Neuronal stem cell (in vitro differentiated cells): ENCODE measurements around the gene TSPAN2.

Source experiments
- DNase-seq: peaks from one replicate; pipeline ENCODE4 v3.0.0-alpha.2; 2013; ENCODE audit warnings: low spot score
- H2AFZ ChIP-seq: one replicate; pipeline ENCODE4 v1.6.1; 2013; ENCODE audit warnings: mild to moderate bottlenecking, low read length, inconsistent platforms
- H2AK5ac ChIP-seq: 2 replicates; pipeline ENCODE4 v1.6.1; 2013; ENCODE audit warnings: low read depth, mild to moderate bottlenecking, inconsistent platforms, low read length, moderate library complexity, mixed read lengths
- H2BK120ac ChIP-seq: 2 replicates; pipeline ENCODE4 v1.6.1; 2013; ENCODE audit warnings: low read depth, mild to moderate bottlenecking, inconsistent platforms, low read length, moderate library complexity, mixed read lengths
- H2BK12ac ChIP-seq: one replicate; pipeline ENCODE4 v1.6.1; 2013; ENCODE audit warnings: low read length, inconsistent platforms
- H2BK15ac ChIP-seq: 2 replicates; pipeline ENCODE4 v1.6.1; 2013; ENCODE audit warnings: mild to moderate bottlenecking, low read length, inconsistent platforms, mixed read lengths
- H2BK5ac ChIP-seq: one replicate; pipeline ENCODE4 v1.6.1; 2013; ENCODE audit warnings: inconsistent platforms, mild to moderate bottlenecking, low read length, moderate library complexity
- H3K14ac ChIP-seq: one replicate; pipeline ENCODE4 v1.6.1; 2013; ENCODE audit warnings: low read length, inconsistent platforms
- H3K18ac ChIP-seq: 2 replicates; pipeline ENCODE4 v1.6.1; 2013; ENCODE audit warnings: low read length, inconsistent platforms
- H3K23ac ChIP-seq: 2 replicates; pipeline ENCODE4 v1.6.1; 2013; ENCODE audit warnings: low read depth, mild to moderate bottlenecking, mixed read lengths, low read length, inconsistent platforms; ENCODE audit not compliant: poor library complexity
- H3K27ac ChIP-seq: replicated peaks from 3 replicates; pipeline ENCODE4 v1.5.1; 2013; ENCODE audit warnings: low read length, inconsistent platforms
- H3K27me3 ChIP-seq, 3 experiments: 2 replicates each; pipeline ENCODE4 v1.6.1; 2013; ENCODE audit warnings: low read length in 3 of 3, mild to moderate bottlenecking in 2 of 3, inconsistent platforms in 1 of 3, low read depth in 1 of 3, mixed read lengths in 1 of 3, moderate library complexity in 1 of 3; ENCODE audit not compliant: control insufficient read depth in 3 of 3, insufficient read depth in 3 of 3
- H3K36me3 ChIP-seq, 2 donors: replicated peaks in 1 of 2; 2 replicates each; pipeline ENCODE4 v1.6.1; 2013; ENCODE audit warnings: low read length in 2 of 2; ENCODE audit not compliant: control insufficient read depth in 2 of 2, insufficient read depth in 2 of 2
- H3K4ac ChIP-seq: 2 replicates; pipeline ENCODE4 v1.6.1; 2013; ENCODE audit warnings: inconsistent platforms, mild to moderate bottlenecking, low read length, moderate library complexity
- H3K4me1 ChIP-seq, 2 donors: 1 replicate in 1 of 2; 2 replicates in 1 of 2; pipeline ENCODE4 v1.6.1; 2013; ENCODE audit warnings: low read length in 2 of 2, low read depth in 1 of 2; ENCODE audit not compliant: control insufficient read depth in 2 of 2, insufficient read depth in 1 of 2
- H3K4me2 ChIP-seq: one replicate; pipeline ENCODE4 v1.6.1; 2013; ENCODE audit warnings: mild to moderate bottlenecking, low read length, inconsistent platforms; ENCODE audit not compliant: insufficient read depth, poor library complexity, severe bottlenecking
- H3K4me3 ChIP-seq, 2 donors: 2 replicates each; pipeline ENCODE4 v1.5.1; 2013; ENCODE audit warnings: low read length in 2 of 2, mild to moderate bottlenecking in 2 of 2, inconsistent platforms in 1 of 2, moderate library complexity in 1 of 2
- H3K79me1 ChIP-seq: one replicate; pipeline ENCODE4 v1.6.1; 2013; ENCODE audit warnings: low read depth, mild to moderate bottlenecking, inconsistent platforms, low read length, moderate library complexity
- H3K9ac ChIP-seq: one replicate; pipeline ENCODE4 v1.6.1; 2013; ENCODE audit warnings: mild to moderate bottlenecking, low read depth, low read length, inconsistent platforms; ENCODE audit not compliant: poor library complexity
- H3K9me3 ChIP-seq, 2 donors: replicated peaks in 1 of 2; 2 replicates each; pipeline versions ENCODE3 to v1.6.1; 2013; ENCODE audit warnings: low read length in 2 of 2, mild to moderate bottlenecking in 2 of 2, inconsistent platforms in 1 of 2, low read depth in 1 of 2, mixed read lengths in 1 of 2, moderate library complexity in 1 of 2; ENCODE audit not compliant: control insufficient read depth in 2 of 2, insufficient read depth in 1 of 2
- H4K8ac ChIP-seq: one replicate; pipeline ENCODE4 v1.6.1; 2013; ENCODE audit warnings: low read depth, mild to moderate bottlenecking, inconsistent platforms, low read length, moderate library complexity
- H4K91ac ChIP-seq: one replicate; pipeline ENCODE4 v1.6.1; 2013; ENCODE audit warnings: low read length, low read depth, mild to moderate bottlenecking, inconsistent platforms; ENCODE audit not compliant: poor library complexity
- WGBS, 2 donors: extraction: QIAGEN DNeasy Blood & Tissue Kit; methylation state at CpG; one replicate each; pipeline ENCODE4 v1.1.7; 2013; ENCODE audit warnings: missing lambda C conversion rate in 2 of 2, mixed read lengths in 1 of 2; ENCODE audit not compliant: insufficient read length in 2 of 2, insufficient replicate concordance in 1 of 2; ENCODE audit errors: extremely low coverage in 2 of 2; 5-methylcytosine and 5-hydroxymethylcytosine counted together

The TSPAN2 gene

DNA sequence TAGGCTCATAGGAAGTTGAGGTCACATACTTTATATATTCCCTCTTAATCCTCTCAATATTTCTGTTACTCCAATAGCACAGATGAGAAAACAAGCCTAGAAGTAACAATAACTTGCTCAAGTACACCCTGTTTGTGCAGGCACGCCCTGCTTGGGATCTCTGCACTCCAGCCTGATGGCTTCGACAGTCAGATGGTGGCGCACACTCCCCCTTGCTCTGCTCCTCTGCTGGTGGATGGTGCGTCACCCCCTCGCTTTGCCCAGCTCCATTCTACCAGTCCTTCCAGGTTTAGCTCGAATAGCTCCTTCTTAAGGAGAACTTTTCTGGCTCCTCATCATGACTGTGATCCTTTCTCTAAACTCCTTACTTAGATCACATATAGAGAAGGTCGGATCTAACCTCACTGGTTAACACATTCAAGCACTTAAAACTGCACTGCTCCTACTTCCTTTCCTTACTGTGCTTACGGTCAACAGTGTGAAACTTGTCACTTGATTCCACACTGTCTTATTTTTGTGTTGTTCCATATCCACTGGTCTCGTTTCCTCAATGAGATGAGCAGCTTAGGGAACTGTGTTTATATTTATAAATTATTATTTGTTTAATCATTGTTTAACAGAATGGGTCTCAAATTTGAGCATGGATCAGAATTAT, 3.0 kb downstream of the TSPAN2 start:
- Histone ChIP-seq H2BK12ac (no peak overlapping the region), H3K27ac (no peak overlapping the region), H3K23ac (no peak overlapping the region), H3K9ac (no peak overlapping the region), H2BK5ac (no peak overlapping the region), H2BK15ac (no peak overlapping the region), H2AFZ (no peak overlapping the region), H3K4me1 (peaks cover 0 to 10% of the 10 kb centered on the region in 2 donors), H3K4me3 (no peak overlapping the region), H4K8ac (no peak overlapping the region), H3K9me3 (no peaks in the 10 kb centered on the region), H3K79me1 (no peaks in the 10 kb centered on the region), H3K14ac (no peak overlapping the region), H3K18ac (peak overlapping the region; percentile 2), H3K36me3 (no peaks in the 10 kb centered on the region), H3K4me2 (no peak overlapping the region), H3K27me3 (peaks cover 0 to 35% (median 0%) of the 10 kb centered on the region in 3 experiments), H3K4ac (no peak overlapping the region), H2BK120ac (no peak overlapping the region), H2AK5ac (no peak overlapping the region), H4K91ac (no peak overlapping the region)
- WGBS, 2 donors = no CpG with 5 or more reads among the region's 9 CpGs
- DNase-seq = no peak

GRCh38 chr1:115084902-115085511, 4.3 kb downstream of the TSPAN2 start:
- DNase-seq = no peak
- Histone ChIP-seq H3K27me3 (peaks cover 0 to 22% (median 0%) of the 10 kb centered on the region in 3 experiments), H3K4me2 (no peak overlapping the region), H4K91ac (no peak overlapping the region), H3K27ac (no peak overlapping the region), H3K9ac (no peak overlapping the region), H2BK12ac (no peak overlapping the region), H3K23ac (no peak overlapping the region), H2BK5ac (no peak overlapping the region), H3K18ac (no peak overlapping the region), H3K4me1 (peaks cover 0 to 6% of the 10 kb centered on the region in 2 donors), H3K36me3 (no peaks in the 10 kb centered on the region), H3K79me1 (no peaks in the 10 kb centered on the region), H2BK120ac (no peak overlapping the region), H2AK5ac (no peak overlapping the region), H3K9me3 (no peaks in the 10 kb centered on the region), H3K4ac (no peak overlapping the region), H3K14ac (no peak overlapping the region), H2AFZ (no peak overlapping the region), H3K4me3 (no peak overlapping the region), H2BK15ac (no peak overlapping the region), H4K8ac (no peak overlapping the region)
- WGBS, 2 donors = no CpG with 5 or more reads among the region's 9 CpGs

GRCh38 chr1:115082949-115083348, 6.4 kb downstream of the TSPAN2 start:
- H3K4me3 ChIP-seq = no peak overlapping the region
- no peak overlapping the region for H2AFZ ChIP-seq
- H2AK5ac ChIP-seq = no peak overlapping the region
- no peak for DNase-seq
- no peak overlapping the region for H3K4ac ChIP-seq
- no peak overlapping the region for H2BK120ac ChIP-seq
- H3K9me3 ChIP-seq = no peaks in the 10 kb centered on the region
- no peak overlapping the region for H2BK15ac ChIP-seq
- peaks cover 0 to 6% of the 10 kb centered on the region in 2 donors for H3K4me1 ChIP-seq
- no peak overlapping the region for H4K91ac ChIP-seq
- no peak overlapping the region for H3K18ac ChIP-seq
- H2BK12ac ChIP-seq = no peak overlapping the region
- H3K27ac ChIP-seq = no peak overlapping the region
- H3K14ac ChIP-seq = no peak overlapping the region
- WGBS, 2 donors = no CpG with 5 or more reads among the region's 6 CpGs
- no peak overlapping the region for H3K23ac ChIP-seq
- H3K79me1 ChIP-seq = no peaks in the 10 kb centered on the region
- no peak overlapping the region for H4K8ac ChIP-seq
- no peak overlapping the region for H2BK5ac ChIP-seq
- no peak overlapping the region for H3K4me2 ChIP-seq
- H3K27me3 ChIP-seq = peaks cover 0 to 4% (median 0%) of the 10 kb centered on the region in 3 experiments
- no peaks in the 10 kb centered on the region for H3K36me3 ChIP-seq
- no peak overlapping the region for H3K9ac ChIP-seq

DNA sequence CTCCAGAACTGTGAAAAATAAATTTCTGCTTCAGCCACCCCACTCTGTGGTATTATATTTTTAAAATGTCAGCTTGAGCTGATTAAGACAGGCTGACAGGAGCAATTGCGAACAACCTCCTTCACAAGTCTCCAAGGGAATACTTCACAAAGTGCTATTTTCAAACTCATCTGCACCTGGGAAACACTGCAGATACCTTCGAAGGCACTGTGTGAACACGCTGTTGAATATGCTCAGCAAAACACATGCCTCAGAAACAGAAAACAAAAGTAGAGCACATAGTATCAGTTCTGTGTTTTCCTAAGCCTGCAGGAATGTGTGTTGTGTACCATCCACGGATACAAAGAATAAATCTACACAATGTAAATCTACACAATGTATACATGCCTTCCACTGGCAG, 10.6 kb downstream of the TSPAN2 start:
- H3K79me1 ChIP-seq = no peaks in the 10 kb centered on the region
- no peak overlapping the region for H4K8ac ChIP-seq
- no peak overlapping the region for H2BK5ac ChIP-seq
- WGBS, 2 donors = no CpG with 5 or more reads among the region's 4 CpGs
- no peak overlapping the region for H2BK15ac ChIP-seq
- no peak overlapping the region for H3K4me2 ChIP-seq
- no peak overlapping the region for H2AK5ac ChIP-seq
- no peak overlapping the region for H3K18ac ChIP-seq
- H3K36me3 ChIP-seq = no peaks in the 10 kb centered on the region
- no peak overlapping the region for H3K27ac ChIP-seq
- no peak overlapping the region for H3K14ac ChIP-seq
- H3K4me3 ChIP-seq = no peak overlapping the region
- H3K4ac ChIP-seq = no peak overlapping the region
- H3K27me3 ChIP-seq = no peaks in the 10 kb centered on the region
- H2AFZ ChIP-seq = no peak overlapping the region
- no peaks in the 10 kb centered on the region for H3K9me3 ChIP-seq
- peaks cover 0 to 10% of the 10 kb centered on the region in 2 donors for H3K4me1 ChIP-seq
- H3K23ac ChIP-seq = no peak overlapping the region
- no peak overlapping the region for H3K9ac ChIP-seq
- DNase-seq = no peak
- H2BK120ac ChIP-seq = no peak overlapping the region
- H2BK12ac ChIP-seq = no peak overlapping the region
- no peak overlapping the region for H4K91ac ChIP-seq
